ENCODE results near the gene SEMA4B. TPM values are rescaled to one million over a fixed set of nuclear protein-coding genes. Genes with fewer than 3 reads are reported as not detected.

The SEMA4B gene
- total and polyA plus RNA-seq, 9 of the 15 experiments (the other 6 are each of a cell fraction or from before 2014, with no cell fraction given), result 1.3 to 33.6 (median 11.0) TPM

DNA sequence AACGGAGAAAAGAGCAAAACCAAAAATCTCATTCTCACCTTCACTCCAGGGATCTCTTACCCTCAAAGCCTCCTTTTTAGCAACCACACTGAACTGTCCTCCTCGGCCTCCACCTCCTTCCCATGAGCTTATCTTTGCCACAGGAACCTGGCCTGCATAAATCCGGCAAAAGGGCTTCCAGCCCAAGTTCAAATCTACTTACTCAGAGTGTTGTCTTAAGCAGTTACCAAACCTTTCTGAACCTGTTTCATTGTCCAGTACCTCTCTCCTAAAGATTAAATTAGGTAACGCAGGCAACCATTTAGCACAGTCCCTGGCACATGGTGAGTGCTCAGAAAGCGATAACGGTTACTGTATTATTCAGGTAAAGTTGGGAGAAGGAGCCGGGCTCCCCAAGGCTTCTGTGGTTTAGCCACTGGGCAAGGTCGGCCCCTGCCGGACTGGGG, 31.8 kb downstream of the SEMA4B start (continued):
- TF ChIP-seq, protein P1, sequence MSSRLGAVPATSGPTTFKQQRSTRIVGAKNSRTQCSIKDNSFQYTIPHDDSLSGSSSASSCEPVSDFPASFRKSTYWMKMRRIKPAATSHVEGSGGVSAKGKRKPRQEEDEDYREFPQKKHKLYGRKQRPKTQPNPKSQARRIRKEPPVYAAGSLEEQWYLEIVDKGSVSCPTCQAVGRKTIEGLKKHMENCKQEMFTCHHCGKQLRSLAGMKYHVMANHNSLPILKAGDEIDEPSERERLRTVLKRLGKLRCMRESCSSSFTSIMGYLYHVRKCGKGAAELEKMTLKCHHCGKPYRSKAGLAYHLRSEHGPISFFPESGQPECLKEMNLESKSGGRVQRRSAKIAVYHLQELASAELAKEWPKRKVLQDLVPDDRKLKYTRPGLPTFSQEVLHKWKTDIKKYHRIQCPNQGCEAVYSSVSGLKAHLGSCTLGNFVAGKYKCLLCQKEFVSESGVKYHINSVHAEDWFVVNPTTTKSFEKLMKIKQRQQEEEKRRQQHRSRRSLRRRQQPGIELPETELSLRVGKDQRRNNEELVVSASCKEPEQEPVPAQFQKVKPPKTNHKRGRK (tag; IDR thresholded peaks at IDR 0.05), result 0 out of 2 replicates have a peak, but pooled peaks have one; percentile 3
- TF ChIP-seq, protein P2, sequence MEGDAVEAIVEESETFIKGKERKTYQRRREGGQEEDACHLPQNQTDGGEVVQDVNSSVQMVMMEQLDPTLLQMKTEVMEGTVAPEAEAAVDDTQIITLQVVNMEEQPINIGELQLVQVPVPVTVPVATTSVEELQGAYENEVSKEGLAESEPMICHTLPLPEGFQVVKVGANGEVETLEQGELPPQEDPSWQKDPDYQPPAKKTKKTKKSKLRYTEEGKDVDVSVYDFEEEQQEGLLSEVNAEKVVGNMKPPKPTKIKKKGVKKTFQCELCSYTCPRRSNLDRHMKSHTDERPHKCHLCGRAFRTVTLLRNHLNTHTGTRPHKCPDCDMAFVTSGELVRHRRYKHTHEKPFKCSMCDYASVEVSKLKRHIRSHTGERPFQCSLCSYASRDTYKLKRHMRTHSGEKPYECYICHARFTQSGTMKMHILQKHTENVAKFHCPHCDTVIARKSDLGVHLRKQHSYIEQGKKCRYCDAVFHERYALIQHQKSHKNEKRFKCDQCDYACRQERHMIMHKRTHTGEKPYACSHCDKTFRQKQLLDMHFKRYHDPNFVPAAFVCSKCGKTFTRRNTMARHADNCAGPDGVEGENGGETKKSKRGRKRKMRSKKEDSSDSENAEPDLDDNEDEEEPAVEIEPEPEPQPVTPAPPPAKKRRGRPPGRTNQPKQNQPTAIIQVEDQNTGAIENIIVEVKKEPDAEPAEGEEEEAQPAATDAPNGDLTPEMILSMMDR (IDR thresholded peaks at IDR 0.05 in 2 of 3, conservative IDR thresholded peaks at IDR 0.05 in 1 of 3; ENCODE audit: insufficient read depth in 2 of 3, low read depth in 1 of 3, low read length in 3 of 3), result peak; percentile 64 to 70 (median 69)
- peak; percentile 66; the same call in 1 of the 2 replicates for TF ChIP-seq NR2C1 (IDR thresholded peaks at IDR 0.05)
- TF ChIP-seq NR2C1 (tag; IDR thresholded peaks at IDR 0.05), result no peak
- TF ChIP-seq ARID2 (IDR thresholded peaks at IDR 0.05), result 0 out of 2 replicates have a peak, but pooled peaks have one; percentile 7
- 0 out of 2 replicates have a peak, but pooled peaks have one; percentile 19 for TF ChIP-seq MTA3 (IDR thresholded peaks at IDR 0.05; ENCODE audit: borderline replicate concordance)
- no peak for TF ChIP-seq CBX2 (IDR thresholded peaks at IDR 0.05; ENCODE audit: insufficient read depth, low read length, poor library complexity, severe bottlenecking)
- no peak for TF ChIP-seq ZNF143 (CRISPR knock-in tag; IDR thresholded peaks at IDR 0.05)
- no peak for TF ChIP-seq ZNF644 (tag; IDR thresholded peaks at IDR 0.05; ENCODE audit: low read depth)
- peak in 1 of 2 experiments; percentile 33; a peak in 2 of 4 replicates for TF ChIP-seq MNT (conservative IDR thresholded peaks at IDR 0.05)
